Skeletal muscle satellite cell (primary cell): ENCODE results near the gene RFESD.
A peak's percentile ranks its signal among the peaks of the same experiment; 100 is the strongest.

Source experiments
- H3K27me3 ChIP-seq: 2 replicates; pipeline ENCODE4 v1.7.0; 2013; ENCODE audit warnings: low read length; ENCODE audit not compliant: control insufficient read depth, insufficient read depth
- H3K36me3 ChIP-seq: 2 replicates; pipeline ENCODE4 v1.7.0; 2013; ENCODE audit warnings: mild to moderate bottlenecking, control low read depth, low read length; ENCODE audit not compliant: insufficient read depth
- H3K4me1 ChIP-seq: 2 replicates; pipeline ENCODE4 v1.7.0; 2013; ENCODE audit warnings: low read length; ENCODE audit not compliant: control insufficient read depth, insufficient read depth
- H3K4me2 ChIP-seq: 2 replicates; pipeline ENCODE4 v1.7.0; 2013; ENCODE audit warnings: mild to moderate bottlenecking, low read length
- H3K4me3 ChIP-seq: 2 replicates; pipeline ENCODE4 v1.7.0; 2013; ENCODE audit warnings: low read length
- H3K9ac ChIP-seq: 2 replicates; pipeline ENCODE4 v1.7.0; 2013; ENCODE audit warnings: mild to moderate bottlenecking, low read depth, low read length, moderate library complexity
- H3K9me3 ChIP-seq: replicated peaks from 2 replicates; pipeline ENCODE4 v1.7.0; 2013; ENCODE audit warnings: mild to moderate bottlenecking, control low read depth, low read length

Gene RFESD

GRCh38 chr5:95668728-95669127, 22.2 kb downstream of the RFESD start:
- no peak overlapping the region for H3K9ac ChIP-seq
- H3K9me3 ChIP-seq = no peaks in the 10 kb centered on the region
- H3K36me3 ChIP-seq = no peaks in the 10 kb centered on the region
- H3K27me3 ChIP-seq = no peaks in the 10 kb centered on the region
- peaks cover 32% of the 10 kb centered on the region for H3K4me1 ChIP-seq
- H3K4me3 ChIP-seq = no peak overlapping the region
- no peak overlapping the region for H3K4me2 ChIP-seq

GRCh38 chr5:95669540-95669939, 23.0 kb downstream of the RFESD start:
- no peaks in the 10 kb centered on the region for H3K36me3 ChIP-seq
- no peaks in the 10 kb centered on the region for H3K9me3 ChIP-seq
- peaks cover 28% of the 10 kb centered on the region for H3K4me1 ChIP-seq
- peak overlapping the region; percentile 47 for H3K4me2 ChIP-seq
- peak overlapping the region; percentile 0 for H3K4me3 ChIP-seq
- no peak overlapping the region for H3K9ac ChIP-seq
- no peaks in the 10 kb centered on the region for H3K27me3 ChIP-seq

- H3K4me2 ChIP-seq = peak overlapping the region; percentile 47
- no peaks in the 10 kb centered on the region for H3K9me3 ChIP-seq
Measured at GRCh38 chr5:95669985-95670384, 23.4 kb downstream of the RFESD start.

GRCh38 chr5:95670568-95670967, 24.0 kb downstream of the RFESD start:
- Histone ChIP-seq H3K27me3 (no peaks in the 10 kb centered on the region), H3K36me3 (no peaks in the 10 kb centered on the region), H3K4me3 (no peak overlapping the region), H3K4me1 (peaks cover 28% of the 10 kb centered on the region), H3K9ac (no peak overlapping the region), H3K9me3 (no peaks in the 10 kb centered on the region), H3K4me2 (no peak overlapping the region)

More at GRCh38 chr5:95669985-95670384, 23.4 kb downstream of the RFESD start:
- H3K27me3 ChIP-seq = no peaks in the 10 kb centered on the region
- H3K36me3 ChIP-seq = no peaks in the 10 kb centered on the region
- peaks cover 28% of the 10 kb centered on the region for H3K4me1 ChIP-seq
- no peak overlapping the region for H3K4me3 ChIP-seq
- no peak overlapping the region for H3K9ac ChIP-seq

GRCh38 chr5:95671826-95672225, 25.2 kb downstream of the RFESD start:
- no peak overlapping the region for H3K4me2 ChIP-seq
- no peak overlapping the region for H3K9ac ChIP-seq
- H3K36me3 ChIP-seq = no peaks in the 10 kb centered on the region
- no peaks in the 10 kb centered on the region for H3K27me3 ChIP-seq
- no peak overlapping the region for H3K4me3 ChIP-seq
- H3K4me1 ChIP-seq = peaks cover 28% of the 10 kb centered on the region
- H3K9me3 ChIP-seq = no peaks in the 10 kb centered on the region

GRCh38 chr5:95672641-95673040, 26.1 kb downstream of the RFESD start:
- H3K9me3 ChIP-seq = no peaks in the 10 kb centered on the region
- H3K36me3 ChIP-seq = no peaks in the 10 kb centered on the region
- peaks cover 28% of the 10 kb centered on the region for H3K4me1 ChIP-seq
- no peak overlapping the region for H3K4me3 ChIP-seq
- no peak overlapping the region for H3K4me2 ChIP-seq
- no peak overlapping the region for H3K9ac ChIP-seq
- H3K27me3 ChIP-seq = no peaks in the 10 kb centered on the region

GRCh38 chr5:95673081-95673480, 26.5 kb downstream of the RFESD start:
- no peaks in the 10 kb centered on the region for H3K27me3 ChIP-seq
- no peak overlapping the region for H3K9ac ChIP-seq
- peaks cover 25% of the 10 kb centered on the region for H3K4me1 ChIP-seq

GRCh38 chr5:95682891-95683290, 36.3 kb downstream of the RFESD start, which contains the start of gene SPATA9:
TSS of gene SPATA9 (minus strand) at chr5:95682991. CDS start at chr5:95682854, 137 bp downstream.
- no peaks in the 10 kb centered on the region for H3K27me3 ChIP-seq
- H3K4me1 ChIP-seq = no peaks in the 10 kb centered on the region
- no peak within 1 kb of the TSS for H3K4me3 ChIP-seq
- H3K9ac ChIP-seq = no peak within 1 kb of the TSS
- no peaks in the 10 kb centered on the region for H3K9me3 ChIP-seq
- no peaks in the 10 kb centered on the region for H3K36me3 ChIP-seq
- H3K4me2 ChIP-seq = no peak within 1 kb of the TSS

More at GRCh38 chr5:95673081-95673480, 26.5 kb downstream of the RFESD start:
- Histone ChIP-seq H3K9me3 (no peaks in the 10 kb centered on the region), H3K4me3 (no peak overlapping the region), H3K4me2 (no peak overlapping the region), H3K36me3 (no peaks in the 10 kb centered on the region)

GRCh38 chr5:95684361-95684760, 37.8 kb downstream of the RFESD start:
- Histone ChIP-seq H3K9ac (no peak overlapping the region), H3K9me3 (no peaks in the 10 kb centered on the region), H3K36me3 (no peaks in the 10 kb centered on the region), H3K4me1 (no peaks in the 10 kb centered on the region), H3K4me2 (no peak overlapping the region), H3K4me3 (no peak overlapping the region), H3K27me3 (no peaks in the 10 kb centered on the region)

- Histone ChIP-seq H3K9me3 (no peaks in the 10 kb centered on the region), H3K4me1 (no peaks in the 10 kb centered on the region), H3K27me3 (no peaks in the 10 kb centered on the region), H3K36me3 (no peaks in the 10 kb centered on the region), H3K4me3 (no peak overlapping the region), H3K4me2 (no peak overlapping the region), H3K9ac (no peak overlapping the region)
Measured at GRCh38 chr5:95686651-95687050, 40.1 kb downstream of the RFESD start.

- H3K9me3 ChIP-seq = no peaks in the 10 kb centered on the region
- no peak overlapping the region for H3K4me2 ChIP-seq
- H3K4me3 ChIP-seq = no peak overlapping the region
- no peaks in the 10 kb centered on the region for H3K4me1 ChIP-seq
- H3K27me3 ChIP-seq = no peaks in the 10 kb centered on the region
- no peaks in the 10 kb centered on the region for H3K36me3 ChIP-seq
- no peak overlapping the region for H3K9ac ChIP-seq
Measured at GRCh38 chr5:95689680-95690079, 43.1 kb downstream of the RFESD start.

GRCh38 chr5:95690333-95690732, 43.8 kb downstream of the RFESD start:
- no peaks in the 10 kb centered on the region for H3K27me3 ChIP-seq
- H3K9me3 ChIP-seq = no peaks in the 10 kb centered on the region
- H3K36me3 ChIP-seq = no peaks in the 10 kb centered on the region
- no peak overlapping the region for H3K4me2 ChIP-seq
- no peaks in the 10 kb centered on the region for H3K4me1 ChIP-seq
- no peak overlapping the region for H3K9ac ChIP-seq
- no peak overlapping the region for H3K4me3 ChIP-seq
